ENCODE results near the gene GATA5.

GATA5 gene

GRCh38 chr20:62415354-62416111 is 60.3 kb downstream of the GATA5 start:
- no peak for DNase-seq (ENCODE audit: low spot score)

GRCh38 chr20:62413896-62414481 is 61.8 kb downstream of the GATA5 start:
- DNase-seq (ENCODE audit: low spot score) = no peak

Measured in pons (tissue), 1 donor.